HCT116 (cell line): ENCODE measurements around the gene SPATC1L. TPM values are rescaled to one million over a fixed set of nuclear protein-coding genes. Genes with fewer than 3 reads are reported as not detected.

Source experiments
- ATAC-seq: fragments of 200-7000 bp; cut with Tn5 transposase; 2 replicates; pipeline ENCODE4 v1.9.1; 2020; ENCODE audit warnings: mild to moderate bottlenecking, moderate library complexity
- BruUV-seq: library from RNA; stranded (reverse); fragments of 400-500 nt; replicated peaks from 2 replicates; lab custom pipeline; 2021; lab: Mats Ljungman, UMichigan
- CTCF ChIA-PET: fragments of 300-600 bp; sonication (Branson Sonifier 250); formaldehyde crosslinking; loops from one replicate; lab custom pipeline; 2021; ENCODE audit warnings: antibody characterized with exemption; lab: Charles Lee
- POLR2A ChIA-PET: fragments of 300-600, 350-600 bp; sonication (Branson Sonifier 250); formaldehyde crosslinking; loops from one replicate; lab custom pipeline; 2021; ENCODE audit warnings: antibody characterized with exemption; lab: Charles Lee
- RAD21 ChIA-PET, 2 experiments: fragments of 300-600 bp; sonication (Branson Sonifier 250); formaldehyde crosslinking; loops; one replicate each; lab custom pipeline; 2023; ENCODE audit warnings: low total read pairs in 2 of 2; ENCODE audit not compliant: uncharacterized antibody in 2 of 2, unreplicated experiment in 2 of 2, low non-redundant PET in 1 of 2; lab: Charles Lee
- DNase-seq: peaks from one replicate; pipeline ENCODE4 v3.0.0-alpha.2; 2010; ENCODE audit warnings: low read depth, low spot score
- H2AFZ ChIP-seq: fragments of 200-600 bp; shearing (Covaris generic), sonication (generic); 2 replicates; pipeline ENCODE4 v1.6.1; 2017; ENCODE audit warnings: low read depth, mixed run types, mixed read lengths, antibody characterized with exemption, low read length; ENCODE audit not compliant: poor library complexity, severe bottlenecking
- H3K27ac ChIP-seq: 2 replicates; pipeline ENCODE4 v1.5.1; 2012; ENCODE audit warnings: low read depth, low read length
- H3K27me3 ChIP-seq: fragments of 200-600 bp; sonication (generic); 2 replicates; pipeline ENCODE4 v1.6.1; 2016; ENCODE audit warnings: mixed run types, low read length, mixed read lengths; ENCODE audit not compliant: insufficient read depth
- H3K36me3 ChIP-seq, 2 experiments: fragments of 200-500 bp in 1 of 2; fragments of 200-600 bp in 1 of 2; sonication (Bioruptor generic) in 1 of 2; sonication (generic) in 1 of 2; 2 replicates each; pipeline versions ENCODE4 v1.5.1 to v1.6.1; 2014 to 2016; ENCODE audit warnings: low read length in 2 of 2, inconsistent platforms in 1 of 2, mixed read lengths in 1 of 2, mixed run types in 1 of 2; ENCODE audit not compliant: insufficient read depth in 2 of 2, control insufficient read depth in 1 of 2
- H3K4me1 ChIP-seq, 2 experiments: fragments of 200-600 bp in 1 of 2; sonication (generic) in 1 of 2; 2 replicates each; pipeline versions ENCODE4 v1.5.1 to v1.6.1; 2012 to 2017; ENCODE audit warnings: low read length in 2 of 2, inconsistent platforms in 1 of 2, mild to moderate bottlenecking in 1 of 2, mixed read lengths in 1 of 2, mixed run types in 1 of 2, moderate library complexity in 1 of 2; ENCODE audit not compliant: insufficient read depth in 2 of 2, control insufficient read depth in 1 of 2
- H3K4me2 ChIP-seq: fragments of 200-600 bp; sonication (generic); 2 replicates; pipeline ENCODE4 v1.6.1; 2017; ENCODE audit warnings: mixed run types, low read length, mixed read lengths
- H3K4me3 ChIP-seq, 2 experiments: fragments of 200-600 bp in 1 of 2; sonication (generic) in 1 of 2; replicated peaks in 1 of 2; 2 replicates each; pipeline ENCODE4 v1.5.1; 2011 to 2016; ENCODE audit warnings: low read length in 2 of 2, control low read depth in 1 of 2, low read depth in 1 of 2, mild to moderate bottlenecking in 1 of 2, mixed read lengths in 1 of 2, mixed run types in 1 of 2
- H3K79me2 ChIP-seq: fragments of 200-600 bp; sonication (generic); 2 replicates; pipeline ENCODE4 v1.6.1; 2017; ENCODE audit warnings: mild to moderate bottlenecking, mixed run types, low read length, moderate library complexity, mixed read lengths; ENCODE audit not compliant: insufficient read depth
- H3K9ac ChIP-seq: fragments of 200-600 bp; sonication (generic); 2 replicates; pipeline ENCODE4 v1.6.1; 2016; ENCODE audit warnings: low read length, mixed read lengths
- H3K9me2 ChIP-seq: fragments of 200-600 bp; sonication (generic), shearing (Covaris generic); 2 replicates; pipeline ENCODE4 v1.6.1; 2017; ENCODE audit warnings: mixed run types, mild to moderate bottlenecking, moderate library complexity; ENCODE audit not compliant: insufficient read depth
- H3K9me3 ChIP-seq, 2 experiments: fragments of 200-500 bp in 1 of 2; fragments of 200-600 bp in 1 of 2; sonication (Bioruptor generic) in 1 of 2; sonication (generic) in 1 of 2; 2 replicates each; pipeline ENCODE4 v1.6.1; 2014 to 2017; ENCODE audit warnings: low read length in 2 of 2, mixed read lengths in 2 of 2, inconsistent platforms in 1 of 2, low read depth in 1 of 2, mild to moderate bottlenecking in 1 of 2, mixed run types in 1 of 2, moderate library complexity in 1 of 2; ENCODE audit not compliant: control insufficient read depth in 1 of 2, insufficient read depth in 1 of 2
- H4K20me1 ChIP-seq: fragments of 200-600 bp; sonication (generic), shearing (Covaris generic); 2 replicates; pipeline ENCODE4 v1.6.1; 2017; ENCODE audit warnings: mixed run types, mild to moderate bottlenecking, moderate library complexity; ENCODE audit not compliant: insufficient read depth
- FOSL1 ChIP-seq: IDR thresholded peaks from 2 replicates; pipeline ENCODE4 v1.6.1; 2012; ENCODE audit warnings: low read depth
- JUND ChIP-seq: IDR thresholded peaks from 2 replicates; pipeline ENCODE4 v1.6.1; 2012
- MAX ChIP-seq: IDR thresholded peaks from 2 replicates; pipeline ENCODE4 v1.6.1; 2012
- POLR2AphosphoS5 ChIP-seq: IDR thresholded peaks from 2 replicates; pipeline ENCODE4 v1.6.1; 2011; ENCODE audit warnings: mild to moderate bottlenecking, low read depth, low read length, moderate library complexity
- SRF ChIP-seq: IDR thresholded peaks from 2 replicates; pipeline ENCODE4 v1.6.1; 2012; ENCODE audit warnings: low read depth
- TCF7L2 ChIP-seq: IDR thresholded peaks from 2 replicates; pipeline ENCODE4 v1.7.0; 2011; ENCODE audit warnings: borderline replicate concordance, inconsistent platforms; ENCODE audit not compliant: insufficient read depth, insufficient read length; ENCODE audit errors: extremely low read depth
- ZBTB33 ChIP-seq: IDR thresholded peaks from 2 replicates; pipeline ENCODE4 v1.6.1; 2011; ENCODE audit warnings: mild to moderate bottlenecking, low read length, moderate library complexity; ENCODE audit not compliant: insufficient replicate concordance; ENCODE audit errors: extremely low read depth
- intact Hi-C: fragments of 100-400 bp; cut with micrococcal nuclease; formaldehyde crosslinking; loops from 2 replicates; pipeline ENCODE4 v1.10.0; 2022
- total RNA-seq: library from RNA; stranded (reverse); gene quantifications from one replicate; pipeline ENCODE4 v1.2.1, GENCODE V29; 2021; ENCODE audit not compliant: unreplicated experiment

Gene SPATC1L
- total RNA-seq, 1 experiment from 2014 or later: 1.3 TPM

GRCh38 chr21:46158666-46159300 is 25.5 kb downstream of the SPATC1L start:
- H3K4me1 ChIP-seq: no peaks in the 10 kb centered on the region
- intact Hi-C loops: no loop called here
- no peaks in the 10 kb centered on the region for H3K79me2 ChIP-seq
- H3K4me2 ChIP-seq: no peak overlapping the region
- no peak for ATAC-seq
- H3K9me3 ChIP-seq: no peaks in the 10 kb centered on the region
- H3K9me2 ChIP-seq: no peaks in the 10 kb centered on the region
- RAD21 ChIA-PET: interaction anchor here in 1 of 2 experiments (0.5 kb wide), 1 partner anchor 11 kb away, joined by 5 read pairs; no protein-coding TSS in a partner anchor
- POLR2A ChIA-PET: no interaction called here
- no peak overlapping the region for H2AFZ ChIP-seq
- H3K36me3 ChIP-seq: no peaks in the 10 kb centered on the region
- H3K4me3 ChIP-seq: no peak overlapping the region
- H3K9ac ChIP-seq: no peak overlapping the region
- H3K27ac ChIP-seq: no peak overlapping the region
- H3K27me3 ChIP-seq: no peaks in the 10 kb centered on the region
- CTCF ChIA-PET: interaction anchor here (1.6 kb wide), 1 partner anchor 185 kb away, joined by 3 read pairs; no protein-coding TSS in a partner anchor
- TF ChIP-seq SRF: no peak
- no peak for TF ChIP-seq ZBTB33
- no peak for TF ChIP-seq FOSL1
- no peak for TF ChIP-seq TCF7L2
- TF ChIP-seq POLR2AphosphoS5: no peak
- no peak for TF ChIP-seq MAX
- TF ChIP-seq JUND: no peak
- BruUV-seq: no TSS peak
- no peaks in the 10 kb centered on the region for H4K20me1 ChIP-seq
- DNase-seq: no peak
